D721Med (cell line): ENCODE results near the gene SULT1C3.

Source experiments
- DNase-seq: peaks from one replicate; pipeline ENCODE4 v3.0.0; 2011; ENCODE audit warnings: low spot score; ENCODE audit not compliant: insufficient read length
- FAIRE-seq: peaks from 2 replicates; lab custom pipeline; 2011; peaks lifted over from hg19 to GRCh38; lab: Jason Lieb, UNC
- TF ChIP-seq, protein P1 (sequence below): IDR thresholded peaks from 2 replicates; pipeline ENCODE4 v1.5.1; 2012; ENCODE audit warnings: mild to moderate bottlenecking, control low read depth; ENCODE audit not compliant: insufficient read depth; ENCODE audit errors: missing control alignments

Gene SULT1C3

DNA sequence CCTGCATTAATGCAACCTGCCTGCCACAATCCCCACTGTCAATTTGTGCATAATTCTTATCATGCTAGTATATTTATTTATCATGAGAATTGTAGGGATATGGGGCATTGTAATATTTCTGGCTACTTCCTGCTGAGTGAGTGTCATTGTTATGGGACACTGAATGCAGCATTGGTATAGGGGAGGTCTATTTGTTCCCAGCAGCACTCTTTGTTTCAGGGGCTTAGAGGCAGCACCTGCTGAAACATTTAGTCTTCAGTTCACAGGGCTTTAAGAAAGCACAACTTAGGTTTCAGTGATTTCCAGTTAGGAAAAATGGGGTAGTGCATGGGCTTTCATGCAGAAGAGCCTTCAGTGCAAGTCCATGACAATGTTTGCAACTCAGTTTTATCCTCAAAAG is 23.6 kb downstream of the SULT1C3 start:
- TF ChIP-seq, protein P1, sequence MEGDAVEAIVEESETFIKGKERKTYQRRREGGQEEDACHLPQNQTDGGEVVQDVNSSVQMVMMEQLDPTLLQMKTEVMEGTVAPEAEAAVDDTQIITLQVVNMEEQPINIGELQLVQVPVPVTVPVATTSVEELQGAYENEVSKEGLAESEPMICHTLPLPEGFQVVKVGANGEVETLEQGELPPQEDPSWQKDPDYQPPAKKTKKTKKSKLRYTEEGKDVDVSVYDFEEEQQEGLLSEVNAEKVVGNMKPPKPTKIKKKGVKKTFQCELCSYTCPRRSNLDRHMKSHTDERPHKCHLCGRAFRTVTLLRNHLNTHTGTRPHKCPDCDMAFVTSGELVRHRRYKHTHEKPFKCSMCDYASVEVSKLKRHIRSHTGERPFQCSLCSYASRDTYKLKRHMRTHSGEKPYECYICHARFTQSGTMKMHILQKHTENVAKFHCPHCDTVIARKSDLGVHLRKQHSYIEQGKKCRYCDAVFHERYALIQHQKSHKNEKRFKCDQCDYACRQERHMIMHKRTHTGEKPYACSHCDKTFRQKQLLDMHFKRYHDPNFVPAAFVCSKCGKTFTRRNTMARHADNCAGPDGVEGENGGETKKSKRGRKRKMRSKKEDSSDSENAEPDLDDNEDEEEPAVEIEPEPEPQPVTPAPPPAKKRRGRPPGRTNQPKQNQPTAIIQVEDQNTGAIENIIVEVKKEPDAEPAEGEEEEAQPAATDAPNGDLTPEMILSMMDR = no peak
- DNase-seq (no peak), FAIRE-seq (no peak)

DNA sequence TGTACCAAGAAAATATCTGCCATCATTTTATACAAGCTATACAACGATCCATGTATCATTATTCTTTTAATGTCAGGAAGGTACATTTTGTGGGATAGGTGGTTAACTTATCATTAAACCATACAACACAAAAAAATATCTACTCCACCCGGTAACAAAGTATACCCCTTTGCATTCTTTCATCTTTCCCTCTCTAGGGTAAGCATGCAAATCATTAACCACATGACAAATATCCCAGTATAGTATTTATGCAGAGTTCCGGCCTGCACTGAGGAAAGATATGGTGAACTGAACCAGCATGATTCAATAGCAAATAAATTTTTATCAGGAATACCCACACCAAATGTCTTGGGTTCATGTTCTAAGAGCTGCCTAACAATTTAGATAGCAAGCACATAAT is 26.4 kb downstream of the SULT1C3 start:
- no peak for DNase-seq
- FAIRE-seq = no peak
- TF ChIP-seq, protein P1 = no peak

DNA sequence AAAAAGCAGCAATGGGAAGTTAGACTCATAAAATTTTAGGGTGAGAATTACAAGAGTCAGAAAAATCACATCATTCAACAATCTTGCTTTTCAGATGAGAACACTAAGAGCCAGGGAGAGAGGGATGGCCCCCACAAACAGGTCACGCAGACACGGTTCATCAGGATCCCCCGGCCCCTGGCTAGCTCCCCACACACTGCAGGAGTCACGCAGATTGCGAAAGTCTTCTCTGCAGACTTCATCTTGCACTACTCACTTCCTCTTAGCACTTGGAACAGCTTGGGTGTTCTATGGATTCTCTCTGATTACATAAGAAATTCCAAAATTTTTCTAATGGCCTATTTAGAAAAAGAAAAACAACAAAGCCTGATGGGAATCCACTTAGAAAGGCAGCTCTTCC is 27.3 kb downstream of the SULT1C3 start:
- DNase-seq = no peak

DNA sequence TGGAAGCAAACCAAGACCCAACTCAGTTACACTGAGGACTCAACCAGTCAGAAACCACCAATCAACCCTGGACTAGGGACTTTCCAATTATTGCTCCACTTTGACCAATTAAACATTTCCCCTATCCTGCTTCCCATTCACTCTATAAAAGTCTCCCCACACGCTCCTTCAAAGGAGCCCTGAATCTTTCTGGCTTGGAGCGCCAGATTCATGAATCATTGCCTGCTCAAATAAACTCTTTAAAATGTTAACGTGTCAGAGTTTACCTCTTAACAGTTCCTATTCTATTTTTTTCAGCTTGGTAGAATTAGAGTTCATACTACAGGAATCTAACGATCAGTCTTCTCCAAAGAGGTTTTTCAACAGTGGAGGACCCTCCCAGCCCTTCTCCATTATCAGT is 28.2 kb downstream of the SULT1C3 start:
- TF ChIP-seq, protein P1 = no peak
- DNase-seq (no peak), FAIRE-seq (no peak)

More for the DNA sequence above, 27.3 kb downstream of the SULT1C3 start:
- TF ChIP-seq, protein P1 = no peak
- no peak for FAIRE-seq

DNA sequence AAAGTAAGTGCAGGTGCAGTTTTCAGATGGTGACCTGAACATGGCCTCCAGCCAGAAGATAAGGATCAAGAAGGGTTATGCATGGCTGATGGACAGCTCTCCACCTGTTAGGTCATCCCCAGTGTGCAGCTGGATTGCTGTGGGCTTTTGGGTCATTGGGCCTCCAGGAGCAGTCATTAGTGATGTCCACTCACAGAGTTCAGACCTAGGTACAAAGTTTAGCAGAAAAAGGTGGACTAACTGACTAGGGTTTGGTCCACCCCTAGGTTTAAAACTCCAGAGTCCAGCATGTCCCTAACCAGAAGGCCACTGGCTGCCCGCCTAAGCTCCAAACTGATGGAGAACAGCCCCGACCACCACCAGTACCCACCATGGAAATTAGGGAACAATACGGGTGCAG is 30.6 kb downstream of the SULT1C3 start:
- DNase-seq (no peak), FAIRE-seq (no peak)
- TF ChIP-seq, protein P1 = no peak

DNA sequence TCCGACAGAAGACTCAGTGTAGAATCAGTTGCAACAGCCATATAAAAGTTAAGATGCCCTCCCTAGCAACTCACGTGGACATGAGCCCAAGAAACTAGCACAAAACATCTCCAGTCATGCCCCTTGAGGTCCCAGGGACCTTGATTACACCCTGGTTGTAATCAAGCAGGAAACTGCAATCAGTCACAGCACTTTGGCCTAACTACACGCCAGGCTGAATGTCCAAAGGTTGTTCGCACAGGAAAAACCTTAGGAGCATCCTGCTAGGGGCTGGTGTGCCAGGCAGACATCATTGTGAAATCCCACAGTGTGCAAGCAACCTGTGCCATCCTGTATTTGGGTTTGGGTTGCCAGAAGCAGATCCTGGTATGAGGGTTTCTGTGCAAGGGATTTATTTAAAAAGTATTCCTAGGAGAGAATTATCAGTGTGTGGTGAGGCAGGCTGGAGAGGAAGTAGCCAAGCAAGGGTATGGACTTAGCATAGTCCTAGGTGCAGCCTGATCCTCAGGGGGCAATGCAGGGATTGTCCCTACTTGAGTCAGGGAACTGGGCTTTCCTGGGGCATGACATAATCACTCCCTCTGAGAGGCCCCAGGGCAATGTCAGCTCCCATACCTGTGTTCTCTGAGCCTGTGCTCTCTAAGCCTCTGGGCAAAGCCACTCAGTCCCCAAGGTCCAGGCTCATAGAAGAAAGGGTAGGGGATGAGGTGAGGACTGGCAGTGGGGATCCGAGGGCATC is 31.2 kb downstream of the SULT1C3 start:
- TF ChIP-seq, protein P1 = no peak
- no peak for FAIRE-seq
- no peak for DNase-seq

DNA sequence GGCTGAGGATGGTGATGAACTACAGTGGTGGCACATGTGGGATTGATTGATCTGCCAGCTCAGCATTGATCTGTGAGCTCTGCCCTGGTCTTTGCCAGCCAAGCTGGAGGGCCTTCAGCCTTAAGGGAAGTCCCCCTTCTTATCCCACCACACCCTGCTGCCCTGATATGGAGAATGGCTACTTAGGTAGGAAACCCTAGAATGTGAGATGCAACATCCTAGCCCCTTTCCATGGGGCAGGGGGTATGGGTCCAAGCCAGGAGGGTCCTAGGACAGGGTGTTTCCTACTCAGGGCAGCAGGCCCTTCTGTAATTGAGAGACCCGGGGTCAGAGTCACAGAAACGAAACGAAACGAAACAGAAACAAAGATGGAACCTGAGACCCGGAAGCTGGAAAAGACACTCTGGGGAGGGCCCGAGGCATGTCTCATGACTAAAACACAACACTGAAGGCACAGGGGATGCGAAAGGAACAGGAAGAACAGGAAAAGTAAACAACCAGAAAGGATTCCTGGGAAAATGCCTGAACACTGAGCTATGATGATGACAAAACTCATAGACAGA is 32.0 kb downstream of the SULT1C3 start:
- TF ChIP-seq, protein P1 = no peak
- no peak for DNase-seq
- no peak for FAIRE-seq
